GOT3 (cell line): ENCODE measurements around the gene ASPHD2.
"Not testable (repeated sequence)": the region's sequence is repeated elsewhere in the genome, so short reads cannot be mapped to it uniquely, and the experiment has no call there.

Experiments
- DNase-seq: peaks from one replicate; lab custom pipeline; 2025; ENCODE audit warnings: mixed read lengths; lab: John Stamatoyannopoulos, UW

ASPHD2 gene

DNA sequence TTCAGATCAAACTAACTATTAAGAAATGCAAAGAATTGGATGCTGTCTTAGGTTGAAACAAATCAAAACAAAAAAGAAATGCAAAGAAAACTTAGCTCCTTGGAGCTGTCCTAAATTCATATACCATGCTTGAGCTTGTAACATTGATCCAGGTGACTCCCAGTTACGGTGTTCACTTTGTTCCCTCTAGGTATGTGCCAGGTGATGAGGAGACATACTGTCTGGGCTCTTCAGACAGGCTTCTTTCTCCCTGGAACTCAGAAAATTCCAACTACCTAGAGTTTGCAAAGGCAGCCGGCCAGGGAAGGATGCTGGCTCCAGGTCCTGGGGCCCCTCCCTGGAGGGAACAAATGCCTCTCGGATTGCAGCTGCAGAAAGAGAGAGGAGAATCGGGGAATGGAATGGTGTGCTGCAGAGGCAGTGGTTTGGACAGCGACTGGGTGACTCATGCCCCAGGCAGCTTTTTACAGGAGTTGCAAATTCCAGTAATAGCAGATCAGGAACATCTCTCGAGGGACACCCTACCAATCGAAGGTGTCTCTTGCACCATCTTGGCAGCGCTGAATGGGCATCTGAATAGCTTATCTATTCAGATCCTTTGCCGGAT is 12.3 kb upstream of the ASPHD2 start:
- DNase-seq = peak; percentile 7

DNA sequence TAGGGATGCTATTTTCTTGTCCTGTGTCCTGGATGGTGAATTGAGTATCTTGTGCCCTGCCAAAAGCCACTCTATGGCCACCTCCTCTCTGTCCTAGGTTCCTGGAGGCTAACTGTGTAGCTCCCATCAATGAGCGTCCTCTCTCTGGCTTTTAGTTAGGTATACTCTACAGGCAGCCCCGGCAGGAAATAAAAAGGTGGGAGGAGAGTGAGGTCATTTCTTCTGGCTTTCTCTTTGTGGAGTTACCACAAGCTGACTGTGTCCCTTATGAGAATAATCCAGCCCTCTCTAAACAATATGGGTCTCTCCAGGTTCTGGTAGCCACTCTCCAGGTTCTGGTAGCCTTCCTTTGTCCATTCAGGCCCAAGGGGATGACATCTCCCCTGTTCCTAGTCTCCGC is 11.7 kb upstream of the ASPHD2 start:
- no peak for DNase-seq

DNA sequence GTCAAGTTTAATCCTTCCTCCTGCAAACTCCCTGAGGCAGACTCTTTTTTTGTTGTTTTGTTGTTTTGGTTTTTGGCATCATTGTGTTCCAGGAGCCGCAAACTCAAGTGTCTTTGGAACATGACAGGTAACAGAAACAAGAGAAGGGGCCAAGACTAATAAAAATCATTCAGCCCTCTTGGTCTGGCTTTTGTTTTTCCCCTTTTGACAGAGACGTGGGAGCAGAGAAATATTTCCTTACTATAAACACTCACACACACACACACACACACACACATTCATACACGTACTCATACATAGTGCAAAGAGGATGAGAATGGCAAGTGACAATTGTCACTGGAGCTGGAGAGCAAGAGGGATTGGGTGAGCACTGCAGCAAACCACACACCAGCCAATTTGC is 10.4 kb upstream of the ASPHD2 start:
- DNase-seq = no peak

DNA sequence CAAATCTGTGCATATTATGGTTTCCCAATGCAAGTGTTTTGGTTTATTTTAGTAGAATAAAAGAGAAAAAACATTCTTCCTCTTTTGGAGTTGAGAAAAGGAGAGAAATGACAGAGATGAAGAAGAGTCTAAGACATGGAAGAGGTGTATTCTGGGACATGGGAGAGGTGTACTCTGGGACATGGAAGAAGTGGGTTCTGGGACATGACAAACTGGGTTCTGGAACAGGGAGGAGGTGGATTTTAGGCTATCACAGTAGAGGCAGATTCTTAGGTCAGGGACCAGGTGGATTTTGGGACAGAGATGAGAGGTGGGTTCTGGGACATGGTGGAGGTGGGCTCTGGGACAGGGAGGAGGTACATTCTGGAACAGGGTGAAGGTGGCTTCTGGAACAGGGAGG is 2.1 kb upstream of the ASPHD2 start:
- DNase-seq = no peak

DNA sequence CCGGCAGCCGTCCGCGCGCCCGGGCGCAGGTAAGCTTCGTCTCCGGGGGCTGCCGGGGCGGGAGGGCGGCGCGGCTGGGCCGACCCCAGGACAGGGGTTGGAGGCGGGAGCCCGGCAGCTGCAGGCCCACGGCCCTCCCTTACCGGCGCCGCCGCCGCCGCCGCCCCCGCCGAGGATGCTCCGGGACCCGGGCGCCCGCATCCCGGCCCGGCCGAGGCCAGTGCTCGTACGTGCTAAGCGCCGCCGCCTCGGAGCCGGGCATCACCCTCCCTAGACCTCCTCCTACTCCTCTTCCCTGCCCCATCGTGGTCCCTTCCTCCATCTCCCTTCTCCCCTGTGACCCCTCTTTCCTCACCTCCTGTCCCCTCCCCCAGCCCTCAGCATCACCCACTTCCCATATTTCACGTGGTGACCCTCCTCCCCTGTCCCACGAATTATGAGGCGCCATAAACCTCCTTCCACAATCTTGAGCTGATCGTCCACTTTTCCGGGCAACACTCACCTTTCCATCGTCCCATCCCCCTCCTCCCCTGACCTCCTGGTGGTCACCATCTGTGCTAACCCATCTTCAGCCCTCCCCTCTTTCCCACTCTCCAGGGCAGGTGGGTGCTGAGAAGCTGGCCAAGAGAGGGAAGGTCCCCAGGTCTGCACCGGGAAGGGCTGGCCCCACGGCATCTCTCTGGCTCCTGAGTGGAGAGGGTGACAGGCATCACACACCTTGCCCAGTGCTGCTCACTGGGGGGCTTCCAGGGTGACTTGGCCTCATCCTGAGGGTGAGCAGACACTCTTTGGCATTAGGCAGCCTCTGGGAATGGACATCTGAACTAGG is 612 bp downstream of the ASPHD2 start:
- DNase-seq = no peak

DNA sequence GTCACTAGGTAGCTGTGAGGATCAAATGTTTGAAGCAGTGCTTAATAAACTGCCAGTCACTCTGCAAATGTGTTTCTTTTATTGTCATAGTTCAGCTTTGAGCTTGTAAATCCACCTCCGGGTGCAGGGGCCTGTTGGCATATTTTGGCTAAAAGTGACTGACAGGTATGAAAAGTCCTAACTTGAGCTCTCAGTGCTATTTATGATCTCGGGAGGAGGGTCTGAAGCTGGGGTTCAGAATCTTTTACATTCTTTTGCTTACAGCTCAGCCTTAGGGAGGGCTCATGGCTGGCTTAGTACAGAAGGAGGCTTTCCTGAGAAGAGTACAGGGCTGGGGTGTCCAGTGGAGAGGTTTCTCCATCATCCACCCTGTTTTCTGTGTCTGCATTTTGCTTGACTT is 1.5 kb downstream of the ASPHD2 start:
- DNase-seq = no peak

DNA sequence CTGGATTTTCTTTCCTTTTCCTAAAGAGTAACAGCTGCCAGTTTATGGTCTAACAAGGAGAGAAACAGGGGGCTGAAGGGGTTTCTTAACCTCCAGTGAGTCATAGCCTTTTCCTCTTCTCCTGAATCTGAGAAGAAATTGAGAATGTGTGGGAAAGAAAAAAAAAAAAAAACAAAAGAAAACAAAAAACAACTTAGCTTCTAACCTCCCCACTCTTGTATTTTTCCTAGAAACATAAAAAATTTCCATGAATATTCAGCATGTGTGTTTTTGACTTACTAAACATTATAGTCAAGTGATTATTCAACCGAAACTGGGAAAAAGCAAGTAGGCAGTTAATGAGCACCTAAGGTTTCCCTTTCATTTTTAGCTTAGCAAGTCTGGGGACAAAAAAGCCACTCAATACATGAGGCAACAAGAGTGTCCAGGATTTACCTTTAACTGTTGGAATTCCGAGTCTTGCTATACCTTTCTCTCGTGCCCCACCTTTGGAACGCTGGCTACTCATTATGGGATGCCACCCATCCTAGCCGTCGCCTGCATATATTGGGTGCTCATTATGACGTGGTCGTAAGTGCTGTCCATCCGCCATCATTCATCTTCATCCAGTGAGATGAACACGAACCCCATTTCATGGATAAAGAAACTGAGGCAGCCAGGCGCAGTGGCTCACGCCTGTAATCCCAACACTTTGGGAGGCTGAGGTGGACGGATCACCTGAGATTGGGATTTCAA is 2.4 kb downstream of the ASPHD2 start:
- no peak for DNase-seq

DNA sequence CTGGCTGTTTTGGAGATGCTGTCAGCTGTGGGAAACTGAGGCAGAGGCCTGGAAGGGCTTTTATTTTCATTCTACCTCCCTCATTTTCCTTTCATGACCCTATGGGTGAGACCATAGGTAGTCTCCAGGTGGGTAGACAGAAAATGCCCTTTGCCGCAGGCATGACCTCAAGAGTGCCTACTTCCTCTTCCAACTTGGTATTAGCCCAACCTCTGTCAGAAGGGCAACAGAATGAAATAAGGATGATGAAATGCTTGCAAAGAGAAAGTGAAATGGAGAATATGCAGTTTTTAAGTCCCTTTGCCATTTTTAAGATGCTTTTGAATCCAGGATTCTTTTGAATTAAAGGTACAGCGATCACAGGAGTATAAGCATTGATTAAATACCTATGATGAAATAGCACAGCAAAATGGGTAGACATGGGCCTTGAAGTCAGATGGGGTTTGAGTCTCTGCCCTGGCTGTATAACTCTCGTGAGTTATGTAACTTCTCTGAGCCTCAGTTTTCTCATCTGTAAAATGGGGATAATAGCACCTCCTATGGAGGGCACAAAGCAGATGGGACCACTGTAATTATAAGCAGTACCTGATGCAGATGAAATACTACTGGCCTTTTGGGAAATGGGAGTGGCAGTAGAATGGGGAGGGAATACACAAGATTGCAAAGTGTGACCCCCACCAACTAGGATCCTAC is 3.7 kb downstream of the ASPHD2 start:
- DNase-seq = no peak

DNA sequence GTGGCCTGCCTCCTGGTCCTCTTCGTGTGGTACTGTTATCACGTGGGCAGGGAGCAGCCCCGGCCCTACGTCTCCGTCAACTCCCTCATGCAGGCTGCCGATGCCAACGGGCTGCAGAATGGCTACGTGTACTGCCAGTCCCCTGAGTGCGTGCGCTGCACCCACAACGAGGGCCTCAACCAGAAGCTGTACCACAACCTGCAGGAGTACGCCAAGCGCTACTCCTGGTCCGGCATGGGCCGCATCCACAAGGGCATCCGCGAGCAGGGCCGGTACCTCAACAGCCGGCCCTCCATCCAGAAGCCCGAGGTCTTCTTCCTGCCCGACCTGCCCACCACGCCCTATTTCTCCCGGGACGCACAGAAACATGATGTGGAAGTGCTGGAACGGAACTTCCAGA is 4.7 kb downstream of the ASPHD2 start:
- DNase-seq = no peak

DNA sequence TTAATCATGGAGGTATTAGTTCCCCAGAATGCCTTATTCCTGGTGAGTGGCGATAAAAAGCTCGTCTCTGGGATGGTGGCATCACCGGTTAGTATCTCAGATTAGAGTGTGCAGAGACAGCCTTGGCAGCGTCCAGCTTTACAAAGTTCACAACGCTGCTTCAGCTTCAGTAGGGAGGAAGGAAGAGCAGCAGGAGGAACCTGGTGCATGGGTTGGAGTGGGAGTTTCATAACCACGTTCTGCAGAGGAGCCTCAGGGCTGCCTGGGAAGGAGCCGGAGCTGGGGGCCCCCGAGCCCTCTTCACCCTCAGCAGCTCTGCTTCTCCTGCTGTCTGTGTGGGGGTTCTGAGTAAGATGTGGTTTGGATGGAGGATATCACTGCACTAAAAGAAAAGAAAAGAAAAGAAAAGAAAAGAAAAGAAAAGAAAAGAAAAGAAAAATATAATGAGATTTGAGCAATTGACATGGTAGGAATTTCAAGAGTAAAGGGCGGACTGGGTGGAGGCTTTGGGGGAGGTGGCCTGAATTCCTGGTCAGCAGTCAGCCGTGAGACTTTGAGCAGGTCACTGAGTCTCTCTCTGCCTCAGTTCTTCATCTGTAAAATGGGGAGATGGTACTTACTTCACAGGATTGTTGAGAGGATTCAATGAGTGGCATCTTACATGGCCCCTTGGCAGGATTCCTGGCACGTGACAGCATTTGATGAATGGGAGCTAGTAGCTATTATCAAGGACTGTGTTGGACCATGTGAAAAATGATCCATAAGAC is 6.5 kb downstream of the ASPHD2 start:
- no peak for DNase-seq

DNA sequence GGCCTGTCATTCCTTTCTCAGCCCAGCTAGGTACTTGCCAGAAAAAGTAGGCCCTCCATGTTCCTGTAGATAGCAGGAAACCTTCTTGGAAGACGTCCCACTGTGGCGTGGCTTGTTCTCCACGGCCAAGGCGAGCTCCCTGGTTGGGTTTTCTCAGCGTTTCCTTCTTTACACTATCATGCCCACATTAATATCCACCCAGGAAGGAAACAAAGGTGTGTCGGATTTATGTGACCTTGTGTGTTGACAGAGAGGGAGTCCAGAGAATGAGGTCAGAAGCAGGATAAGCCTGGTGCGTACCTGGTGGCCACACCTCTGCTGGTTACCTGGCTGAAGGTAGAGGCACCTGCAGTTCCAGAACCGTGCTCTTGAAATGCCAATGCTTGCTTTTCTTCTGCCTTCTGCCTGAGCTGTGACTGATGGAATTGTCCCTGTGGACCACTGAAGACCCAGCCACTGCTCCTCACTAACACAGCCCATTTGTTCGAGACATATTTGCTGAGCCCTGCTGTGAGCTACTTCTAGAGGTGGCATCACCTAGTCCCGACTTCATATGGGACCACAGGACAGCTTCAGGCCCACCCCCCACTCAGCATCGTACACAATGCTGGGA is 7.9 kb downstream of the ASPHD2 start:
- no peak for DNase-seq

DNA sequence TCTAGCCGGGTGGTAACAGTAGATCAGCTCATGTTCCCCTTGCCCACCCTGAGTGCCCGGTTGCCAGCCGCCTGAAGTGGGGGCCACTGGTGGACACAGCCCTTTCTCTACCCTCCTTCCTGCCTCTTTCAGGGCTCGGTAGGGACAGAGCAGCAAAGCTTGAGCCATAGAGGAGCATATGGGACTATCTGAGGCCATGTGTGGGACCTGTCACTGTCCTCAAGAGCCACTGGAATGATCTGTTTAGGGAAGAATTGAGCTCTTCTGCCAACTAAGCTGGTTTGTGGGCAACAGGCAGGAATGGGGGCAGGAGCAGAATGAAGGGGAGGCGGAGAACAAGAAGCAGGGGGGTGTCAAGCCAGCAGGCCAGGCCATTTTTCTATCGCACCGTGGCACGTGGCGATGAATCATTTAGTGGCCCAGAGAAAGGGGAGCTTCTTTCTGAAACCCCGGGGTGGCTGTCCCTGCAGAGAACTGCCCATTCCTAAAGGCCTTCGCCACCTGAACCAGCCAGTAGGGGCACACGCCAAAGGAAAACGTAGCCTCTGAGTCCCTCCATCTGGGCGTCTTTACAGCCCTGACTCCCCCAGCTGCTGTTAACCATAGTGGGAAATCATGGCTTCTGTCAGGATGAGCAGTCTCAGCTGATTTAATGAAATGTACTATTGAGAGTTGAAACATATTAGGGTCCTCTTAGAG is 8.8 kb downstream of the ASPHD2 start:
- no peak for DNase-seq

DNA sequence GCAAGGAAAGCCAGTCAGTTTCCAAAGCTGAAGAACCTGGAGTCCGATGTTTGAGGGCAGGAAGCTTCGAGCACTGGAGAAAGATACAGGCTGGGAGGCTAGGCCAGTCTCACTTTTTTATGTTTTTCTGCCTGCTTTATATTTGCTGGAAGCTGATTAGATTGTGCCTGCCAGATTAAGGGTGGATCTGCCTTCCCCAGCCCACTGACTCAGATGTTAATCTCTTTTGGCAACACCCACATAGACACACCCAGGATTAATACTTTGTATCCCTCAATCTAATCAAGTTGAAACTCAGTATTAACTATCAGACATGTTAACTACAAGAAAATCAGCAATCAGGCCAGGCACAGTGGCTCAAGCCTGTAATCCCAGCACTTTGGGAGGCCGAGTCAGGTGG is 9.7 kb downstream of the ASPHD2 start:
- not testable (repeated sequence) for DNase-seq

DNA sequence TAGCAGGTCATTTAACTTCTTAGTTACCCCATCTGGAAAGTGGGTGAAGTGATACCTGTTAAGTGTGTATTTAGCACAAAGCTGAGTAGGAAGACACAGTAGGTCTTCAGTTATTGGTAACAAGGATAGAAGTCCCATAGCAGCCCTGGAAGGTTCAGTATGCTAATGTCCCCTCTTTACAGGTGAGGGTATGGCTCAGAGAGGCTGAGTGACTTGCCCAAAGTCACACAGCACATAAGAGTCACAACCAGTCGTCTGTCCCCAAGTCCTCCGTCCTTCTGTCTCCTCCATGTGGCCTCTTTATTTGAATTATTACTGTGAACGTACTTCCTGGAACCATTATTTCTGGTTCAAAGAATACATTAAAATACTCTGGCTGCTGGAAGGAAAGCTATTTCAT is 10.5 kb downstream of the ASPHD2 start:
- no peak for DNase-seq

DNA sequence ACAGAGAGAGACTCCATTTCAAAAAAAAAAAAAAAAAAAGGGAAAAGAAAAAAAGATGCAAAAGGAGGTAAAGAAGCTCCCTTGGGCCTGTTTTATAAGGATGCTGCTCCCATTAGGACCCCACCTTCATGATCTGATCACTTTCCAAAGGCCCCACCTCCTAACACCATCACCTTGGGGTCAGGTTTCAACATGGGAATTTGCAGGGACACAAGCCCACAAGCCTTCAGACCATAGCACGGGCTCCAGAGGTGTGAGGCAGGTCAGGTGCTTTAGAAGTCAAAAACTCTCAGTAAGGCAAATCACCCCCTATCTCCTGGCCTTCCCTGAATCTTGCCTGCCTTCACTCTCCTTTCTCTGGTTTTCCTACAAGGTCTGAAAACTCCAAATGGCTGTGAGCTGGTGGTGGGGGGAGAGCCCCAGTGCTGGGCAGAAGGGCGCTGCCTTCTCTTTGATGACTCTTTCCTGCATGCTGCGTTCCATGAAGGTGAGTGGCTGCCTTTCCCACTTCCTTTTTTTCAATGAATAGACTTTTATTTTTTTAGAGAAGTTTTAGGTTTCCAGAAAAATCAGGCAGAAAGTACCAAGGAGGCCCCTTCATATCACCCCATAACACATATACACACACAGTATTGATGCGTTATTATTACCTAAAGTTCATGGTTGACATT is 13.2 kb downstream of the ASPHD2 start:
- DNase-seq = no peak

DNA sequence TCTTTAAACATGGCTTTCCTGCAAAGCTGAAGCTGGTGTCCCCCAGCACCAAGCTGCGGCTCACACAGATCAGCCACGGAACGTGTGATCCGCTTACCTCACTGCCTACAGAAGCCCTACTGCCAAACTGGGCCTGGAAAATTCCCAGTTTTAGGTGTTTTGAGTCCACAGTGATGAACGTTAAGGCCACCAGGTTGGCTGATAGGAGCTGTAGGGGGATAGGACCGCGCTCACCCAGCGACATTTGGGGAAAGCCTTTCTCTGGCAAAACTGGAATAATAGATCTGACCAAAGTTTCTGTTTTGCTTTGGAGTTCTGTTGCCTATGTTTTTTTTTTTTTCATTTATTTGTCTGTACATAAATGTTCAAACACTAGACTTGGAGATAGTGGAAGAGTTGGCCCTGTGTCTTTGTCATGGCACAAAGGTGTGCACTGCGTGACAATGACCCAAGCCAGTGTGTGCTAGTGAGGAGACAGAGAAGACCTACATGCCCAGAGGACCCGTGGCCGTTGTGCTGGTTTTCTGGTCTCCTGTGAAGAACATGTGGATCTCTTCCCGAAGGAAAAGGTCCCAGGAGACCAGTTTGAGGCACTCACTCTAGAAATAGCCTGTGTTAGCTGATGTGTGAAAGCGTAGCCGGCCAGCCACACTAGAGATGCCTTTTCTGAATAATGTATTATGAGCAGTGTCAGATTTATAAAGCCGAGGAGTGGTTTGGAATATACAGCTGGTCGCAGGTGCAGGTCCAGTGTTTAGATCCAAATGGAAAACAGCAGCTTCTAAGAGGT is 15.0 kb downstream of the ASPHD2 start:
- no peak for DNase-seq

DNA sequence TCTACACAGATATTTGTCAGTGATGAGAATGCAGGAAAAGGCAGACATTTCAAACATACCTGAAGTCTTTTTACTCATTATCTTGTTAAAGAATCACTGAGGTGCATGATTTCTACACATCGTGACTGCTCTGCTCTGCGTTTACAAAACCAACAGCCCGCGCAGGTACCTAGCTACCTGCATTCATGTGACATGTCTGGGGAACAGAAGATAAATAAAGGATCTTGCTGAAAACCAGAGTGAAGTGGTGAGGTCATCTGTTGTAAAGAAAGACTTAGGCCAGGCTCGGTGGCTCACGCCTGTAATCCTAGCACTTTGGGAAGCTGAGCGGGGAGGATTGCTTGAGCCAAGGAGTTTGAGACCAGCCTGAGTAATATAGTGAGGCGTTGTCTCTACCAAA is 15.7 kb downstream of the ASPHD2 start:
- no peak for DNase-seq

DNA sequence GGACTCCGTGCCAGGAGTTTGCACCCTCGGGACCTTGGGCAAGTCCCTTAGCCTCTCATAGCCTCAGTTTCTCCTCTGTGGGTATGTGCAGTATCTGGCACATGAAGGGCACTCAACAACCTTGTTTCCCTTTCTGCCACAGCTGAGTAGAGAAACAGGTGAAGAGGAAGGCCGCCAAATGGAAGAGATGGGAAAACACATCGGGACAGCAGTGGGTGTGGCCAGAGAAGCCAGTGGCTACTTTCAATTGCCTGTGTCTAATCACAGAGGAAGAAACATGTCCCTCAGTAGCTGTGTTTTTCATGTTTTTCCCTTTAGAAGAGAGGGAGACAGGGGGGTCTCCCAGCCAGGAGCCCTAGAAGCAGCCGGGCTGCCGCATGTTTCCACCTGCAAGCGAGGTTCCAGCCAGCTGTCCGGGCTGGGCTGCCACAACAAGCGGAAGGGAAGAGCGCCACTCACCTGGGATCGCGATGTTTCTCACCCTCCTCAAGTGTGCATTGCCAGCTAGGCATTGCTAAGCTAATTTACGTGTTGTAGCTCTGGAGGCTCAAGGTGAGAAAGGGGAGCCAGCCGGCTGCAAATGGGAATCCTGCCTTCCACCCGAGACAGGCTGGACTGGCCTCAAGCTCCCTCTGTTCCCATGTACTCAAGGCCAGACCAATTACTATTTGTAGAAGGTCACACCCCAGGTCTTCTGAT is 16.7 kb downstream of the ASPHD2 start:
- DNase-seq = no peak
